CD4-positive, alpha-beta T cell treated with Interleukin-6 at 100 ng/mL for 8 hours (primary cell): ENCODE data around the gene ZNF865.

Source experiments
- DNase-seq: peaks from one replicate; pipeline ENCODE4 v3.0.0-alpha.2; 2020; ENCODE audit warnings: mixed read lengths, low spot score

Gene ZNF865

GRCh38 chr19:55623561-55623960 lies 18.1 kb downstream of the ZNF865 start:
- no peak for DNase-seq

DNA sequence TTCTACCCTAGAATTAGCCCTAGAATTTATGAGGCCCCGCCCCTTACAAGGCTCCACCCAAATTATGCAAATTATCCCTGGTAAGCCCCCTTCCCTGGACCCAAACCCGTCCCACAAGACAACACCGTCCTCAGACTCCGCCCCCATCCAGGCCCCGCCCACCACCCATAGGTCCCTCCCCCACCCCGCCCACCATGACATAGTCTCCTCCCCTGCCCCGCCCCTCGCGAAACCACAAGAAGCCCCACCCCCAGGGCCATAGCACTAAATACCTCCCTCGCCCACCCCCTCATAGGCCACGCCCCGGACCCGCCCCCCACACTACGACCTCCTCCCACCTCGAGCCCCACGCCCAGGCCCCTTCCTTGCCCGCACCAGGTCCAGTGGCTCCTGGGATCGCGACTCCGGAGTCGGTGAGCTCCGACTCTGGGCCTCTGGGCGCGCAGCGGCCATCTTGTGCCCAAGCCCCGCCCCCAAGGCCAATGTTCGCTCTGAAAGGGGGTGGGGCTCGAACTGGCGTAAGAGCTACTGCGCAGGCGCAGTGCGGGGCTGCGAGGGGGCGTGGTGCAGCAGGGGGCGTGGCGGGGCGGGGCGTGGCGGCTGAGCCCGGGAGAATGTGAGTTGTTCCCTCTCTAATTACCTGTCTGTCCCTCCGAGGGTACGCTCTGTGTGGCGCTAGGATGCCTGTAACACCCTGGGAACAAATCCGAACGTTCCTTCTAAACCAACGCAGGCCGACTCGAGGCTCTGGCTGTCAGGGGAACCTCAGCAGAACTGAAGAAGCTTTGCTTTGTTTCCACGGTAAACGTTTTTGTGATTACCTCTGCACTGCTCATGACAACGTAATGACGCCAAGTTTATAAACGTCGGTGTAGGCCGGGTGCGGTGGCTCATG lies 18.9 kb downstream of the ZNF865 start, which contains the start of gene ZNF784:
ZNF784 (minus strand) TSS at position 458 of the 895 bp plus-strand sequence; CDS start at position 453, 5 bp downstream.
- peak; percentile 92 for DNase-seq

DNA sequence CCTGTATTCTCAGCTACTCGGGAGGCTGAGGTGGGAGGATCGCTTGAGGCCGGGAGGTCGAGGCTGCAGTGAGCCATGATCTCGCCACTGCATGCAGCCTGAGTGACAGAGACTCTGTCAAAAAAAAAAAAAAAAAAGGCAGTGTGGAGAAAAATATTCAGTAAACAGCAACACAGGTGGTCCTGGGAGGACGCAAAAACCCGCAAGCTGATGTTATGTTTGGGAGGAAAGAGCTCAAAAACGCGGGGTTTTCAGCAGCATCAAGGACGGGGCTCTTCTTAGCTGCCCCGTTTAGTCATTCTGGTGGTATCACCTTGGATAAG lies 19.5 kb downstream of the ZNF865 start:
- DNase-seq: no peak

DNA sequence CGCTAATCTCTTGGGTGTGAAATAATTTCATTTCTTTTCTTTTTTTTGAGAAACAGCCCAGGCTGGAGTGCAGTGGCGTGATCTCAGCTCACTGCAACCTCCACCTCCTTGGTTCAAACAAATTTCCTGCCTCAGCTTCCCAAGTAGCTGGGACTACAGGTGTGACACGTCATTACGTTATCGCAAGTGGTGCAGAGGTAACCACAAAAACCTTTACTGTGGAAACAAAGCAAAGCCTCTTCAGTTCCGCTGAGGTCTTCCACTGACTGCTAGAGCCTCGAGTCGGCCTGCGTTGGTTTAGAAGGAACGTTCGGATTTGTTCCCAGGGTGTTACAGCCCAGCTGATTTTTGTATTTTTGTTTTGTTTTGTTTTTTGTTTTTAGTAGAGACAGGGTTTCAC lies 20.9 kb downstream of the ZNF865 start:
- peak; percentile 82 for DNase-seq

- peak; percentile 90 for DNase-seq
Measured at GRCh38 chr19:55632463-55632834, 27.0 kb downstream of the ZNF865 start.

DNA sequence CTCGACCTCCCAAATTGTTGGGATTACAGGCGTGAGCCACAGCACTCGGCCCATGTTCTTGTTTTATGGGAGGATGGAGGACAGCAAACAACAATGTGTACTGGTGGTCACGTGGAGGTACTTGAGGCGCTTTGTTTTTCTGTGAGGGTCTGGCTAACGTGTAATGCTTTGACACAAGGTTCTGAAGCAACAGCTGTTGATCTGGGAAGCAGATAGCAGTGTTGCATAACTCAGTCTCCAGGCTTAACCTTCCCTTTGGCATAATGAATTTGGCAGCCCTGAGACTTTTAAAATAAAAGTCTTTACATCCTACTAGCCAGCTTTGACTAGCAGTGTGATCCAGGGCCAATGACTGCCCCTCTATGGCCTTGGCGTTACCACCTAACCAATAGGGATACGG lies 28.4 kb downstream of the ZNF865 start:
- no peak for DNase-seq

DNA sequence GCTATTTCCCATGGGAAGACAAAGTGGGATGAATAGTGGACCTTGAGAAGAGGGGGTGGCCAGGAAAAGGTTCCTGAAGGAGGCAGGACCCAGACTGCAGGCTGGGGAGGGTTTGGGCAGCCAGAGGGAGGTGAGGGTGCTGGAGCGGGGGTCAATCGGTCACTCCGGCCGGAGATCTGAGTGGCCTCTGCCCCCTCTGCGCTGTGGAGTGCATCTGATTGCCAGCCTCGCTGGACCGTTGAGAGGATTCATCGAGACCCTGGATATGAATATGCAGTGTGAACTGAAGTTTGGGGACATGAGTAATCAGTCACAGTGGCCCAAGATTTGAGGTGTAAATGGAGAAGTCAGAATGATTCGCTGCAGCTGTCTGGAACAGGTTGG lies 29.9 kb downstream of the ZNF865 start:
- no peak for DNase-seq

DNA sequence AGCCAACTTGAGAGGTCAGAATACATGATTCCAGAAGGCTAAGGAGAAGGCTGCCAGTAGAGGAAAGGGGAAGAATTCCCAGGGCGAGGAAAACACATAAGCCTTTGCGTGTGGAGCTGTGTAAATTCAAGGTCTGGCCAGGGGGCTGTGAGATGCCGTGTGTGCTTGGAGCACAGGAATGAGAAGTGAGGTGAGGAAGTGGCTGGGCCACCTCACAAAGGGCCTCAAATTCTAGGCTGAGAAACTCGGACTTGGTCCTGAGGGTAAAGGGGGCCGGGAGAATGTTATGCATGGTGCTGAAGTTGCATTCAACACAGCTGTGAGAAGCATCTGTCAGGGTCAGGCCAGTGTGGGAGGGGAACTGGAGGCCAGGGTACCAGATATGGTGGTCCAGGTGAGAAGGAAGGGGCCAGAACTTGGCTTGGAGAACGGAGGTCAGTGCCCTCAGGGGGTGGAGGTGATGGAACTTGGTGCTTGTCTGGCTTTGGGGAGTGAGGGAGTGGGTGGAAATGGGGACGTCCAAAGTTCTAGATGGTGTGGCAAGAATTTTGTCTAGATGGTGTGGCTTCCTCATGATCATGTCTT lies 30.5 kb downstream of the ZNF865 start:
- DNase-seq: no peak

GRCh38 chr19:55636723-55637122 lies 31.3 kb downstream of the ZNF865 start:
- DNase-seq: no peak

DNA sequence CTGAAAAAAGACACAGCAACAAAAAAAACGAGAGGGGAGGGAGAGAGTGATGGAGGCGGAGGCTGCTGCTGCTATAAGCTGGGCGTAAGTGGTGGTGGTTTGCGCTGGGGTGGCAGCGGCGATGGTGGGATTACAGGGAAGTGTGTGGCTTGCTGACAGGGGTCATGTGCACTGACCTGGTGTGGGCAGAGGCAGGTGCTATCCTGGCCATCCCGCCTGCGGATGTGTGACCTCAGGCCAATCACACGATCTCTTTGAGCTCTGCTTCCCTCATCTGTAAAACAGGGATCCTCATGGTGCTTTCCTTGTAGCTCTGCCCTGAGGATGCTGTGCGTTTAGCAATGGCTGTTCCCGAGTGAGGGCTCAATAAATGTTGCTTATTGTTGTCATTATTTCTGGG lies 32.1 kb downstream of the ZNF865 start:
- DNase-seq: no peak

DNA sequence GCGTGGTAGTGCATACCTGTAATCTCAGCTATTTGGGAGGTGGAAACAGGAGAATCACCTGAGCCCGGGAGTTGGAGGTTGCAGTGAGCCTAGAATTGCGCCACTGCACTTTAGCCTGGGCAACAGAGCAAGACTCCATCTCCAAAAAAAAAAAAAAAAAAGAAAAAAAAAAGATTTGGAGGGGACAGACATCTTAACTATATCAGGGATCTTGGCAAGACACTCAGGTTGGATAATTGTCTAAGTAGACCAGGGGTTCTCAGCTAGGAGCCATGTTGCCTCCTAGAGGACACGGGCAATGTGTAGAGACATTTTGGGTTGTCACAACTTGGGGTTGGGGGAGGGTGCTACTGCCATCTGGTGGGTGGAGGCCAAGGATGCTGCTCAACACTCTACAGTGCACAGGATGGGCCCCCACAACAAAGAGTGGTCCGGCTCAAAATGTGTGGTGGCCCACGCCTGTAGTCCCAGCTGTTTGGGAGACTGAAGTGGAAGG lies 33.5 kb downstream of the ZNF865 start:
- peak; percentile 42 for DNase-seq

GRCh38 chr19:55640043-55640576 lies 34.7 kb downstream of the ZNF865 start:
- DNase-seq: peak; percentile 75

DNA sequence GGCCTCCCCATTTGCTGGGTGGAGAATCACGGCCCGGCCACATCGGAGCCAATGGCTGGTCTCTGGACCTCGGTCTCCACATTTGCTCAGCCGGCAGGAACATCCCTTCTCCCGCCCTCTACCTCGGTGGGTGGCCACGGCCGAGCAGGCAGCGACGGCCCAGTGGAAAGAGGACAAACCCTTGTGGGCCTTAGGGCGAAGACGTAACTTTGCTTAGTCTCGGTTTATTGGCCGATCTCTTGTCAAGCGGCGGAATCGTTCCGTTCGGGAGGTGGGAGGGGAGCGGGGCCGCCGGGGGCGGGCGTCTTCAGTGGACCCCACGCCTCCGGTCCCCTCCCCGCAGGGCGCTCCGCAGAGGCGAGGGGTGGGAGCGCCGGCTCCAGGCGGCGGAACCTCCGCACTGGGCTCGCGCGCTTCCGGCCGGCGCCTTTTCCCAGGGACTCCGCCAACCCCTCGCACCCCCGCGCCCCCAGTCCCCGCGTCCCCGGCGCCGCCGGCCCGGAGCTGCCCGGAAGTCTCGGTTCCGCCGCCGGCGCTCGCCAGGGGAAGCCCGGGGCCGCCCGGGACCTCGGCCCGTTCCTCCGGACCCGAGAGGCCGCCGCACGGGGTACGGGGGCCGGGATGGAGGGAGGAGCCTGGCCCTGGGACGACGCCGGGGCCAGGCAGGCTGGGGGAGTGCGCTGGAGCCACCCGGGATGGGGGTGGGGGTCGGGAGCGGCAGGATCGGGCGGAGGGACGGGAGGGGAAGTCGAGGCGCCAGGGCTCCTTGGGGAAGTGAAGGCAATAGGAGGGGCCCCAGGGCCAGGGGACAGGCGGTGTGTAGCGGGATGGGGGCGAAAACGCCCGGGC lies 35.4 kb downstream of the ZNF865 start, which contains the start of gene ZNF580:
ZNF580 (plus strand) TSS at position 426 of the 849 bp plus-strand sequence. CDS start 1,507 bp downstream, outside the sequence.
- DNase-seq: peak; percentile 39

- peak; percentile 23 for DNase-seq
Measured at GRCh38 chr19:55641426-55642152, 36.1 kb downstream of the ZNF865 start.

- no peak for DNase-seq
Measured at GRCh38 chr19:55642153-55643002, 36.9 kb downstream of the ZNF865 start.

DNA sequence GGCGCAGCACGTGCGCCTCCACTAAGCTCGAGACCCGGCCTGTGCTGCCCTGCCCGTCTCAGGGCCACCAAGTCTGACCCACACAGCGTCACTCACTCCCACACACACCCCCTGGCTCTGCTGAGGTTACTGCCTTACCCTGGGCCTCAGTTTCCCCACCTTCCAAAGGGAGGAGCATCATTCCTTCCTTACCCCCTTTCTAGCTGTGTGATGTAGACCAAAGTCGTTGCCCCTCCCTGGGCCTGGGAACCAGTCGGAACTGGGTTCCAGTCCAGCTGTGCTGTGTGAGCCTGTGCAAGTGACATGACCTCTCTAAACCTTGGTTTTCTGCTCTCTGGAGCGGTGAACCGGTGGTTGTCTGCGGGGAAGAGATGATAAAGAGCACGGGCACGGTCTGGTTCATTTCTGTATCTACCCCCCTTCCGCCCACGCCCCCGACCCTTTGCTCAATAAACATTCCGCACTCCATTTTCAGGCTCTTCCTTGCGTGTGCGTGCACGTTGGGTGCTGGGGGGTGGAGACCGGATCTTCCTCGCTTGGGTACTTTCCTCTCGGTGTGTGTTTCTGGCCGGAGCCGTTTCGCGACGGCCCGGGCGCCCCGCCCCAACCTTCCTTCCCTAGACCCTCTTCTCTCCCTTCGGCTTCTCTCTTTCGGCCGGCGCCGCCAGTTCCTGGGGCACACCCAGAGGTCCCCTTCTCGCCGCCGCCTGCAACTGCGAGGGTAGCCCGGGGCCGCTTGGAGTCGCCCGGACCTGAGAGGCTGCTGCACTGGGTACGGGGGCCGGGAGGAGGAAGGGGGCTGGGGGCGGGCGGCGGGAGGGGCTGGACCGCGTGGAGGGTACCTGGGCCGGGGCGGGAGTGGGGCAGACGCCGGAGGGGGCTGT lies 37.8 kb downstream of the ZNF865 start, which contains the start of gene ZNF581:
ZNF581 (plus strand) TSS at position 647 of the 884 bp plus-strand sequence. CDS start 923 bp downstream, outside the sequence.
- DNase-seq: peak; percentile 76

- DNase-seq: no peak
Measured at GRCh38 chr19:55643887-55644176, 38.4 kb downstream of the ZNF865 start.

DNA sequence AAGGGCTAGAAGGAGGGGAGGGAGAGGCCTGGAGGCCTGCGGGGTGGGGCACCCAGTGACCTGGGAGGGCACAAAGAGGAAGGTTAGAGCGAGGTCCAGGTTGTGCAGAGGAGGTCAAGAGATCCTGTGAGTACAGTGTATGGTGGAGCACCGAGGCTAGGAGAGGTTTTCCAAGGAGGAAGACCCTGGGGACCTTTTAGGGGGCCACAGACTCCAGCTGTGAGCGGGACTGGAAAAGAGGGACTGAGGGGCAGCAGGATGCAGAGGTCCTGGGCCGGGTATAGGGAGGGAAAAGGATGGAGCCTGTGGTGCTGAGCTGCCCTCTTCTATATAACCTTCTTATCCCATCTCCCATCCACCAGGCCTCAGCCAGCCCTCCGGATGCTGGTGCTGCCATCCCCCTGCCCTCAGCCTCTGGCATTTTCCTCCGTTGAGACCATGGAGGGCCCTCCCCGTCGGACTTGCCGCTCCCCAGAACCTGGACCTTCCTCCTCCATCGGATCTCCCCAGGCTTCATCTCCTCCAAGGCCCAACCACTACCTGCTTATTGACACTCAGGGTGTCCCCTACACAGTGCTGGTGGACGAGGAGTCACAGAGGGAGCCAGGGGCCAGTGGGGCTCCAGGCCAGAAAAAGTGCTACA lies 38.9 kb downstream of the ZNF865 start:
- no peak for DNase-seq
